Kasumi-1 (cell line): ENCODE measurements around the gene DAGLA.
A peak's percentile ranks its signal among the peaks of the same experiment; 100 is the strongest.

Source experiments
- DNase-seq, 2 experiments: peaks; one replicate each; lab custom pipeline; 2025; lab: John Stamatoyannopoulos, UW

DAGLA gene

GRCh38 chr11:61690706-61691379 lies 10.7 kb downstream of the DAGLA start:
- no peak for DNase-seq

- peak in 1 of 2 experiments; percentile 9 for DNase-seq
These were observed 11.4 kb downstream of the DAGLA start for GRCh38 chr11:61691380-61692156.

- no peak for DNase-seq
These were observed 13.9 kb downstream of the DAGLA start for GRCh38 chr11:61693922-61694601.

- DNase-seq: no peak
These were observed 14.4 kb downstream of the DAGLA start for GRCh38 chr11:61694602-61694939.

- no peak for DNase-seq
These were observed 14.9 kb downstream of the DAGLA start for GRCh38 chr11:61694946-61695706.

GRCh38 chr11:61695917-61696316 lies 15.7 kb downstream of the DAGLA start:
- DNase-seq: peak; percentile 91 to 95

- peak; percentile 8 to 42 for DNase-seq
These were observed 16.4 kb downstream of the DAGLA start for GRCh38 chr11:61696602-61697001.

- DNase-seq: no peak
These were observed 16.9 kb downstream of the DAGLA start for GRCh38 chr11:61697078-61697502.

- DNase-seq: peak in 1 of 2 experiments; percentile 51
These were observed 17.6 kb downstream of the DAGLA start for GRCh38 chr11:61697764-61698163.

- DNase-seq: peak; percentile 97
These were observed 18.2 kb downstream of the DAGLA start for GRCh38 chr11:61698173-61698948.

- no peak for DNase-seq
These were observed 19.6 kb downstream of the DAGLA start for GRCh38 chr11:61699737-61700160.

GRCh38 chr11:61700212-61700611 lies 20.0 kb downstream of the DAGLA start:
- no peak for DNase-seq

GRCh38 chr11:61700720-61701119 lies 20.5 kb downstream of the DAGLA start:
- no peak for DNase-seq

GRCh38 chr11:61701242-61701886 lies 21.2 kb downstream of the DAGLA start:
- DNase-seq: peak; percentile 73 to 77

GRCh38 chr11:61702701-61703312 lies 22.6 kb downstream of the DAGLA start:
- DNase-seq: peak; percentile 35 to 61

GRCh38 chr11:61704838-61705237 lies 24.6 kb downstream of the DAGLA start:
- DNase-seq: no peak

GRCh38 chr11:61706452-61707400 lies 26.5 kb downstream of the DAGLA start:
- no peak for DNase-seq

- DNase-seq: no peak
These were observed 27.4 kb downstream of the DAGLA start for GRCh38 chr11:61707574-61707973.

- no peak for DNase-seq
These were observed 28.9 kb downstream of the DAGLA start for GRCh38 chr11:61709110-61709509.
